A549 (cell line): Measurements from ENCODE around the gene SHOC1. TPM values are rescaled to one million over a fixed set of nuclear protein-coding genes. Genes with fewer than 3 reads are reported as not detected.

Experiments
- ATAC-seq, 2 experiments: fragments of 200-7000 bp in 1 of 2; fragments of >200 bp in 1 of 2; cut with Nextera tagmentation in 1 of 2; cut with Tn5 transposase in 1 of 2; 3 replicates each; pipeline versions ENCODE4 v1.8.0 to v1.9.1; 2018 to 2020; ENCODE audit warnings: mild to moderate bottlenecking in 1 of 2, moderate library complexity in 1 of 2
- CTCF ChIA-PET: fragments of 300-600 bp; sonication (Branson Sonifier 250); formaldehyde crosslinking; extraction: SDS; loops from one replicate; lab custom pipeline; 2021; ENCODE audit warnings: antibody characterized with exemption, inconsistent platforms; lab: Yijun Ruan, JAX
- POLR2A ChIA-PET: fragments of 350-600 bp; formaldehyde crosslinking; extraction: SDS; loops from one replicate; lab custom pipeline; 2021; ENCODE audit warnings: antibody characterized with exemption, inconsistent platforms; lab: Yijun Ruan, JAX
- DNase-seq, 2 experiments: peaks; one replicate each; pipeline versions ENCODE4 v3.0.0 to v3.0.0-alpha.2; 2011 to 2016; ENCODE audit warnings: low read depth in 1 of 2, low spot score in 1 of 2
- FAIRE-seq: peaks from 2 replicates; lab custom pipeline; 2011; peaks lifted over from hg19 to GRCh38; lab: Jason Lieb, UNC
- H3K27ac ChIP-seq, 2 experiments: fragments of >200 bp; sonication (Bioruptor Twin); formaldehyde crosslinking; 3 replicates each; pipeline ENCODE4 v1.5.1; 2016 to 2017
- H3K4me1 ChIP-seq: fragments of >200 bp; sonication (Bioruptor Twin); formaldehyde crosslinking; 3 replicates; pipeline ENCODE4 v1.6.1; 2016
- H3K4me2 ChIP-seq: fragments of >200 bp; sonication (Bioruptor Twin); formaldehyde crosslinking; 3 replicates; pipeline ENCODE4 v1.6.1; 2016
- H3K4me3 ChIP-seq: fragments of >200 bp; sonication (Bioruptor Twin); formaldehyde crosslinking; 3 replicates; pipeline ENCODE4 v1.5.1; 2016
- H3K9me3 ChIP-seq: fragments of >200 bp; sonication (Bioruptor Twin); formaldehyde crosslinking; 3 replicates; pipeline ENCODE4 v1.6.1; 2016
- ATOH8 ChIP-seq: fragments of 250-450 bp; sonication (Bioruptor Pico); IDR thresholded peaks from 2 replicates; pipeline ENCODE4 v1.5.0; 2020; ENCODE audit warnings: low read depth, mild to moderate bottlenecking, moderate library complexity
- BCL3 ChIP-seq: fragments of >200 bp; sonication (Bioruptor Twin); formaldehyde crosslinking; IDR thresholded peaks from 3 replicates; pipeline ENCODE4 v1.6.1; 2016
- BHLHE40 ChIP-seq: IDR thresholded peaks from 2 replicates; pipeline ENCODE4 v1.6.1; 2012; ENCODE audit warnings: low read depth, low read length, inconsistent platforms
- CBX8 ChIP-seq: fragments of 200-600 bp; sonication (generic); IDR thresholded peaks from 2 replicates; pipeline ENCODE4 v1.6.1; 2016
- CEBPB ChIP-seq, 2 experiments: fragments of >200 bp in 1 of 2; sonication (Bioruptor Twin) in 1 of 2; formaldehyde crosslinking in 1 of 2; IDR thresholded peaks; 2 replicates each; pipeline ENCODE4 v1.6.1; 2012 to 2016
- CHD2 ChIP-seq: fragments of 150-350 bp; IDR thresholded peaks from 2 replicates; pipeline ENCODE4 v1.6.1; 2014; ENCODE audit warnings: low read length; ENCODE audit not compliant: partially characterized antibody
- CHD4 ChIP-seq: fragments of 200-600 bp; sonication (generic); IDR thresholded peaks from 2 replicates; pipeline ENCODE4 v1.6.1; 2016; ENCODE audit warnings: antibody characterized with exemption, mild to moderate bottlenecking, borderline replicate concordance
- EHF ChIP-seq: fragments of 250-450 bp; sonication (Bioruptor Pico); IDR thresholded peaks from 2 replicates; pipeline ENCODE4 v1.5.0; 2020; ENCODE audit warnings: mild to moderate bottlenecking
- ELK1 ChIP-seq: fragments of 150-350 bp; IDR thresholded peaks from 2 replicates; pipeline ENCODE4 v1.6.1; 2014; ENCODE audit warnings: low read depth, mild to moderate bottlenecking, low read length
- ESRRA ChIP-seq: fragments of 150-350 bp; IDR thresholded peaks from 2 replicates; pipeline ENCODE4 v1.6.1; 2014; ENCODE audit warnings: mild to moderate bottlenecking, low read length, borderline replicate concordance
- HES2 ChIP-seq: fragments of >200 bp; sonication (Bioruptor Twin); formaldehyde crosslinking; IDR thresholded peaks from 2 replicates; pipeline ENCODE4 v1.6.1; 2016
- HOXA7 ChIP-seq: fragments of 250-450 bp; sonication (Bioruptor Pico); IDR thresholded peaks from 2 replicates; pipeline ENCODE4 v1.5.0; 2020; ENCODE audit warnings: mild to moderate bottlenecking, moderate library complexity
- HOXB5 ChIP-seq: fragments of 250-450 bp; sonication (Bioruptor Pico); IDR thresholded peaks from 2 replicates; pipeline ENCODE4 v1.5.0; 2020; ENCODE audit warnings: mild to moderate bottlenecking, moderate library complexity
- JUNB ChIP-seq: fragments of >200 bp; sonication (Bioruptor Twin); formaldehyde crosslinking; IDR thresholded peaks from 2 replicates; pipeline ENCODE4 v1.6.1; 2016
- MAX ChIP-seq: IDR thresholded peaks from 2 replicates; pipeline ENCODE4 v1.6.1; 2012
- MAZ ChIP-seq: fragments of 150-350 bp; IDR thresholded peaks from 2 replicates; pipeline ENCODE4 v1.6.1; 2014; ENCODE audit warnings: antibody characterized with exemption, low read depth, low read length, borderline replicate concordance
- NR3C1 ChIP-seq: fragments of >200 bp; sonication (Bioruptor Twin); formaldehyde crosslinking; IDR thresholded peaks from 3 replicates; pipeline ENCODE4 v1.6.1; 2017
- PBX3 ChIP-seq: IDR thresholded peaks from 2 replicates; pipeline ENCODE4 v1.6.1; 2012
- PHF8 ChIP-seq: fragments of 200-600 bp; sonication (generic); IDR thresholded peaks from 2 replicates; pipeline ENCODE4 v1.6.1; 2016; ENCODE audit warnings: low read depth, mild to moderate bottlenecking, antibody characterized with exemption, moderate library complexity, borderline replicate concordance
- RFX5 ChIP-seq: fragments of 450-650 bp; IDR thresholded peaks from 2 replicates; pipeline ENCODE4 v1.7.1; 2014; ENCODE audit warnings: antibody characterized with exemption, mild to moderate bottlenecking, moderate library complexity
- RNF2 ChIP-seq: fragments of 200-600 bp; sonication (generic); IDR thresholded peaks from 2 replicates; pipeline ENCODE4 v1.6.1; 2016; ENCODE audit warnings: low read depth, mild to moderate bottlenecking, antibody characterized with exemption, moderate library complexity, borderline replicate concordance
- SREBF2 ChIP-seq: fragments of 450-650 bp; IDR thresholded peaks from 2 replicates; pipeline ENCODE4 v1.6.1; 2014; ENCODE audit warnings: mild to moderate bottlenecking, moderate library complexity
- TFCP2L1 ChIP-seq: fragments of 250-450 bp; sonication (Bioruptor Pico); IDR thresholded peaks from 2 replicates; pipeline ENCODE4 v1.5.0; 2021; ENCODE audit warnings: mild to moderate bottlenecking
- ZFP36 ChIP-seq: fragments of 450-650 bp; IDR thresholded peaks from 2 replicates; pipeline ENCODE4 v1.6.1; 2014; ENCODE audit warnings: borderline replicate concordance; ENCODE audit not compliant: partially characterized antibody
- ZNF302 ChIP-seq: fragments of 250-450 bp; sonication (Bioruptor Pico); IDR thresholded peaks from 2 replicates; pipeline ENCODE4 v1.9.0; 2021; ENCODE audit warnings: inconsistent platforms, mild to moderate bottlenecking, moderate library complexity
- WGBS: methylation state at CpG from one replicate; pipeline ENCODE4 v1.1.6; 2017; ENCODE audit errors: missing lambda C conversion rate; 5-methylcytosine and 5-hydroxymethylcytosine counted together
- polyA plus RNA-seq, 4 experiments: library from polyadenylated mRNA; depleted of rRNA in 3 of 4; stranded (reverse); fragments of >200 nt; fragmentation: RNase III in 1 of 4; extraction: RNeasy Plus Mini Kit Qiagen cat#74134 plus additional on column Dnase treatment in 1 of 4; gene quantifications; 2 replicates in 3 of 4; 3 replicates in 1 of 4; pipeline ENCODE4 v1.2.3, GENCODE V29; 2011 to 2017

The SHOC1 gene
- polyA plus RNA-seq, 2 of the 4 experiments (the other 2 are of a cell fraction), result not detected

- no peak for DNase-seq
- WGBS, result 85% methylated on average over 2 of the region's 2 CpGs
- H3K4me1 ChIP-seq, result no peaks in the 10 kb centered on the region
- no peak overlapping the region for H3K4me3 ChIP-seq
- 0 out of 3 replicates have a peak, but pooled peaks cover 4% of the 10 kb centered on the region for H3K9me3 ChIP-seq
- POLR2A ChIA-PET, result no interaction called here
- CTCF ChIA-PET, result interaction anchor here (0.5 to 1.5 kb wide), 5 partner anchors 10 to 698 kb away, joined by 3 to 5 read pairs (median 3); no protein-coding TSS in a partner anchor
- no peak for FAIRE-seq
- TF ChIP-seq CEBPB (IDR thresholded peaks at IDR 0.05) (no peak), RFX5 (no peak), PHF8 (no peak), JUNB (no peak), MAX (no peak), NR3C1 (no peak), BCL3 (no peak), ZNF302 (CRISPR knock-in tag) (no peak), PBX3 (no peak), EHF (CRISPR knock-in tag) (no peak), BHLHE40 (no peak), HOXA7 (CRISPR knock-in tag) (no peak), CHD4 (no peak), CBX8 (no peak), ESRRA (no peak), RNF2 (no peak), MAZ (no peak), ATOH8 (CRISPR knock-in tag) (no peak), ELK1 (no peak)
- no peak for ATAC-seq
- H3K27ac ChIP-seq, result no peak overlapping the region
- no peak overlapping the region for H3K4me2 ChIP-seq
Measured at GRCh38 chr9:111783857-111784256, 10.9 kb downstream of the SHOC1 start.

GRCh38 chr9:111783424-111783823 is 11.3 kb downstream of the SHOC1 start:
- H3K9me3 ChIP-seq, result 0 out of 3 replicates have a peak, but pooled peaks cover 4% of the 10 kb centered on the region
- ChIA-PET CTCF (interaction anchor here (0.5 to 1.2 kb wide), 5 partner anchors 10 to 698 kb away, joined by 3 to 4 read pairs (median 3); no protein-coding TSS in a partner anchor), POLR2A (no interaction called here)
- no peak for DNase-seq
- H3K27ac ChIP-seq, result no peak overlapping the region
- WGBS, result 87% methylated on average over 2 of the region's 2 CpGs
- no peak for TF ChIP-seq ZFP36
- no peak for TF ChIP-seq CHD2
- no peak for TF ChIP-seq SREBF2
- TF ChIP-seq HES2, result no peak
- TF ChIP-seq TFCP2L1 (CRISPR knock-in tag), result no peak
- TF ChIP-seq NR3C1, result no peak
- TF ChIP-seq HOXB5, result no peak
- FAIRE-seq, result no peak
- H3K4me2 ChIP-seq, result no peak overlapping the region
- H3K4me1 ChIP-seq, result no peaks in the 10 kb centered on the region
- ATAC-seq, result no peak
- no peak overlapping the region for H3K4me3 ChIP-seq
